SK-N-SH treated with all-trans-retinoic acid at 6 μM for 48 hours (cell line): ENCODE measurements around the gene UBR2.
"Not testable (repeated sequence)": the region's sequence is repeated elsewhere in the genome, so short reads cannot be mapped to it uniquely, and the experiment has no call there.

Source experiments
- ATAC-seq: fragments of 200-7000 bp; cut with Tn5 transposase; 3 replicates; pipeline ENCODE4 v1.9.1; 2020; ENCODE audit warnings: mild to moderate bottlenecking, moderate library complexity
- ARNTL ChIP-seq: fragments of 450-650 bp; formaldehyde crosslinking; IDR thresholded peaks from 2 replicates; pipeline ENCODE4 v1.5.0; 2020; ENCODE audit warnings: low read depth, mild to moderate bottlenecking, moderate library complexity, borderline replicate concordance
- BACH2 ChIP-seq: fragments of 250-450 bp; sonication (Bioruptor Pico); IDR thresholded peaks from 2 replicates; pipeline ENCODE4 v1.9.0; 2021; ENCODE audit warnings: mild to moderate bottlenecking, borderline replicate concordance
- CSDC2 ChIP-seq: fragments of 250-450 bp; sonication (Bioruptor Pico); IDR thresholded peaks from 2 replicates; pipeline ENCODE4 v1.5.0; 2020; ENCODE audit warnings: mild to moderate bottlenecking, moderate library complexity
- ESRRG ChIP-seq: fragments of 250-450 bp; sonication (Bioruptor Pico); IDR thresholded peaks from 2 replicates; pipeline ENCODE4 v1.6.1; 2021; ENCODE audit warnings: mild to moderate bottlenecking
- GLIS3 ChIP-seq: fragments of 250-450 bp; sonication (Bioruptor Pico); IDR thresholded peaks from 2 replicates; pipeline ENCODE4 v1.5.0; 2020; ENCODE audit warnings: mild to moderate bottlenecking, moderate library complexity
- ISL1 ChIP-seq: fragments of 250-450 bp; sonication (Bioruptor Pico); IDR thresholded peaks from 2 replicates; pipeline ENCODE4 v2.1.2; 2022; ENCODE audit warnings: mild to moderate bottlenecking, moderate library complexity
- OSR1 ChIP-seq: fragments of 250-450 bp; sonication (Bioruptor Pico); IDR thresholded peaks from 2 replicates; pipeline ENCODE4 v1.8.0; 2022; ENCODE audit warnings: moderate library complexity, mild to moderate bottlenecking, inconsistent platforms
- RARB ChIP-seq: fragments of 250-450 bp; sonication (Bioruptor Pico); IDR thresholded peaks from 2 replicates; pipeline ENCODE4 v1.8.0; 2021; ENCODE audit warnings: mild to moderate bottlenecking, moderate library complexity
- TCF4 ChIP-seq: fragments of 250-450 bp; sonication (Bioruptor Pico); IDR thresholded peaks from 2 replicates; pipeline ENCODE4 v1.8.0; 2021; ENCODE audit warnings: mild to moderate bottlenecking, moderate library complexity, borderline replicate concordance
- ZFP3 ChIP-seq: fragments of 250-450 bp; sonication (Bioruptor Pico); IDR thresholded peaks from 2 replicates; pipeline ENCODE4 v1.5.0; 2020; ENCODE audit warnings: mild to moderate bottlenecking, moderate library complexity
- ZNF565 ChIP-seq: fragments of 450-650 bp; formaldehyde crosslinking; conservative IDR thresholded peaks from 2 replicates; pipeline ENCODE4 v1.5.0; 2020; ENCODE audit warnings: low read depth, mild to moderate bottlenecking, moderate library complexity
- ZNF70 ChIP-seq: fragments of 450-650 bp; formaldehyde crosslinking; IDR thresholded peaks from 2 replicates; pipeline ENCODE4 v1.5.0; 2020; ENCODE audit warnings: mild to moderate bottlenecking, moderate library complexity
- ZNF8 ChIP-seq: fragments of 450-650 bp; formaldehyde crosslinking; IDR thresholded peaks from 2 replicates; pipeline ENCODE4 v1.5.0; 2020; ENCODE audit warnings: mild to moderate bottlenecking, moderate library complexity
- TF ChIP-seq, protein P1 (sequence below): fragments of 250-450 bp; sonication (Bioruptor Pico); IDR thresholded peaks from 2 replicates; pipeline ENCODE4 v1.5.1; 2021; ENCODE audit warnings: mild to moderate bottlenecking, moderate library complexity
- TF ChIP-seq, protein P2 (sequence below): fragments of 250-450 bp; sonication (Bioruptor Pico); IDR thresholded peaks from 2 replicates; pipeline ENCODE4 v1.8.0; 2020; ENCODE audit warnings: mild to moderate bottlenecking, moderate library complexity, borderline replicate concordance
- TF ChIP-seq, protein P3 (sequence below): fragments of 250-450 bp; sonication (Bioruptor Pico); IDR thresholded peaks from 2 replicates; pipeline ENCODE4 v1.8.0; 2021; ENCODE audit warnings: low read depth, mild to moderate bottlenecking, moderate library complexity, borderline replicate concordance
- TF ChIP-seq, protein P4 (sequence below): fragments of 250-450 bp; sonication (Bioruptor Pico); IDR thresholded peaks from 2 replicates; pipeline ENCODE4 v1.5.0; 2020; ENCODE audit warnings: mild to moderate bottlenecking, moderate library complexity

Gene UBR2

DNA sequence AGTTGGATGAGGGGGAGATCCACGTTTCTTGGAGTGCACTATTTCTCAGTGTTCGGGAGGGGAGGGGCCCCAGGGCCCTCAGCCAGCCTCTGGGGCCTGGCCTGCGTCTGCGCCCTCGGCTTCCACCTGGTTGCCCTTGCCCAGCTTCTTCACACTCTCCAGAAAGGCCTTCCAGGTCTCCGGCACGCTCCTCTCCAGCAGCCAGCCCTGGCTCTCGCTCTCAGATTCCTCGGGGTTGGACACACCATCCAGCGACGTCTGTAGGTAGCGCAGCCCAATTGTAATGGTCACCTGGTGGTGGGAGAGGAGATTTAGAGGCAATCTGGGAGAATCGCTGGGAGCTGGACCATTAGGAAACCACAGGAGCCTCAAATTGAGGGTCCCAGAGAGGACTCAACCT lies 134.4 kb downstream of the UBR2 start:
- no peak for ATAC-seq
- TF ChIP-seq, protein P1, sequence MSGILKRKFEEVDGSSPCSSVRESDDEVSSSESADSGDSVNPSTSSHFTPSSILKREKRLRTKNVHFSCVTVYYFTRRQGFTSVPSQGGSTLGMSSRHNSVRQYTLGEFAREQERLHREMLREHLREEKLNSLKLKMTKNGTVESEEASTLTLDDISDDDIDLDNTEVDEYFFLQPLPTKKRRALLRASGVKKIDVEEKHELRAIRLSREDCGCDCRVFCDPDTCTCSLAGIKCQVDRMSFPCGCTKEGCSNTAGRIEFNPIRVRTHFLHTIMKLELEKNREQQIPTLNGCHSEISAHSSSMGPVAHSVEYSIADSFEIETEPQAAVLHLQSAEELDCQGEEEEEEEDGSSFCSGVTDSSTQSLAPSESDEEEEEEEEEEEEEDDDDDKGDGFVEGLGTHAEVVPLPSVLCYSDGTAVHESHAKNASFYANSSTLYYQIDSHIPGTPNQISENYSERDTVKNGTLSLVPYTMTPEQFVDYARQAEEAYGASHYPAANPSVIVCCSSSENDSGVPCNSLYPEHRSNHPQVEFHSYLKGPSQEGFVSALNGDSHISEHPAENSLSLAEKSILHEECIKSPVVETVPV (CRISPR knock-in tag): no peak
- TF ChIP-seq OSR1 (CRISPR knock-in tag): no peak
- TF ChIP-seq ISL1 (CRISPR knock-in tag): no peak
- TF ChIP-seq ZNF70 (CRISPR knock-in tag): no peak
- TF ChIP-seq, protein P2, sequence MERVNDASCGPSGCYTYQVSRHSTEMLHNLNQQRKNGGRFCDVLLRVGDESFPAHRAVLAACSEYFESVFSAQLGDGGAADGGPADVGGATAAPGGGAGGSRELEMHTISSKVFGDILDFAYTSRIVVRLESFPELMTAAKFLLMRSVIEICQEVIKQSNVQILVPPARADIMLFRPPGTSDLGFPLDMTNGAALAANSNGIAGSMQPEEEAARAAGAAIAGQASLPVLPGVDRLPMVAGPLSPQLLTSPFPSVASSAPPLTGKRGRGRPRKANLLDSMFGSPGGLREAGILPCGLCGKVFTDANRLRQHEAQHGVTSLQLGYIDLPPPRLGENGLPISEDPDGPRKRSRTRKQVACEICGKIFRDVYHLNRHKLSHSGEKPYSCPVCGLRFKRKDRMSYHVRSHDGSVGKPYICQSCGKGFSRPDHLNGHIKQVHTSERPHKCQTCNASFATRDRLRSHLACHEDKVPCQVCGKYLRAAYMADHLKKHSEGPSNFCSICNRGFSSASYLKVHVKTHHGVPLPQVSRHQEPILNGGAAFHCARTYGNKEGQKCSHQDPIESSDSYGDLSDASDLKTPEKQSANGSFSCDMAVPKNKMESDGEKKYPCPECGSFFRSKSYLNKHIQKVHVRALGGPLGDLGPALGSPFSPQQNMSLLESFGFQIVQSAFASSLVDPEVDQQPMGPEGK (CRISPR knock-in tag): no peak

- TF ChIP-seq ZNF8 (CRISPR knock-in tag) (0 out of 2 replicates have a peak, but pooled peaks have one; percentile 31), BACH2 (CRISPR knock-in tag) (no peak), TCF4 (no peak), ESRRG (no peak), GLIS3 (CRISPR knock-in tag) (no peak), ZNF70 (CRISPR knock-in tag) (no peak), RARB (CRISPR knock-in tag) (no peak), CSDC2 (no peak), ZFP3 (CRISPR knock-in tag) (no peak), ZNF565 (CRISPR knock-in tag) (no peak), ISL1 (CRISPR knock-in tag) (peak; percentile 40), ARNTL (CRISPR knock-in tag) (no peak), OSR1 (CRISPR knock-in tag) (no peak)
- TF ChIP-seq, protein P1 (CRISPR knock-in tag): no peak
- TF ChIP-seq, protein P3, sequence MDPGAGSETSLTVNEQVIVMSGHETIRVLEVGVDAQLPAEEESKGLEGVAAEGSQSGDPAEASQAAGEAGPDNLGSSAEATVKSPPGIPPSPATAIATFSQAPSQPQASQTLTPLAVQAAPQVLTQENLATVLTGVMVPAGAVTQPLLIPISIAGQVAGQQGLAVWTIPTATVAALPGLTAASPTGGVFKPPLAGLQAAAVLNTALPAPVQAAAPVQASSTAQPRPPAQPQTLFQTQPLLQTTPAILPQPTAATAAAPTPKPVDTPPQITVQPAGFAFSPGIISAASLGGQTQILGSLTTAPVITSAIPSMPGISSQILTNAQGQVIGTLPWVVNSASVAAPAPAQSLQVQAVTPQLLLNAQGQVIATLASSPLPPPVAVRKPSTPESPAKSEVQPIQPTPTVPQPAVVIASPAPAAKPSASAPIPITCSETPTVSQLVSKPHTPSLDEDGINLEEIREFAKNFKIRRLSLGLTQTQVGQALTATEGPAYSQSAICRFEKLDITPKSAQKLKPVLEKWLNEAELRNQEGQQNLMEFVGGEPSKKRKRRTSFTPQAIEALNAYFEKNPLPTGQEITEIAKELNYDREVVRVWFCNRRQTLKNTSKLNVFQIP (CRISPR knock-in tag): no peak
- TF ChIP-seq, protein P2 (CRISPR knock-in tag): no peak
- TF ChIP-seq, all 23 proteins: peak for 2
- ATAC-seq: peak; percentile 79
These were observed 138.4 kb downstream of the UBR2 start for GRCh38 chr6:42702200-42702599.

DNA sequence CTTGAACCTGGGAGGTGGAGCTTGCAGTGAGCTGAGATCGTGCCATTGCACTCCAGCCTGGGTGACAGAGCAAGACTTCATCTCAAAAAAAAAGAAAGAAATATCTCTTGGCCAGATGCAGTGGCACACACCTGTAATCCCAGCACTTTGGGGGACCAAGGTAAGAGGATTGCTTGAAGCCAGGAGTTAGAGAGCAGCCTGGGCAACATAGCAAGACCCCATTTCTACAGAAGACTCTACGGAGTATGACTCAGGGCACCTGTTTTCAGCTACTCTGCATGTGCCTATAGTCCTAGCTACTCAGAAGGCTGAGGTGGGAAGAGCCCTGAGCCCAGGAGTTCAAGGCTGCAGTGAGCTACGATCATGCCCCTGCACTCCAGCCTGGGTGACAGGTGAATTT lies 139.0 kb downstream of the UBR2 start:
- ATAC-seq: not testable (repeated sequence)

DNA sequence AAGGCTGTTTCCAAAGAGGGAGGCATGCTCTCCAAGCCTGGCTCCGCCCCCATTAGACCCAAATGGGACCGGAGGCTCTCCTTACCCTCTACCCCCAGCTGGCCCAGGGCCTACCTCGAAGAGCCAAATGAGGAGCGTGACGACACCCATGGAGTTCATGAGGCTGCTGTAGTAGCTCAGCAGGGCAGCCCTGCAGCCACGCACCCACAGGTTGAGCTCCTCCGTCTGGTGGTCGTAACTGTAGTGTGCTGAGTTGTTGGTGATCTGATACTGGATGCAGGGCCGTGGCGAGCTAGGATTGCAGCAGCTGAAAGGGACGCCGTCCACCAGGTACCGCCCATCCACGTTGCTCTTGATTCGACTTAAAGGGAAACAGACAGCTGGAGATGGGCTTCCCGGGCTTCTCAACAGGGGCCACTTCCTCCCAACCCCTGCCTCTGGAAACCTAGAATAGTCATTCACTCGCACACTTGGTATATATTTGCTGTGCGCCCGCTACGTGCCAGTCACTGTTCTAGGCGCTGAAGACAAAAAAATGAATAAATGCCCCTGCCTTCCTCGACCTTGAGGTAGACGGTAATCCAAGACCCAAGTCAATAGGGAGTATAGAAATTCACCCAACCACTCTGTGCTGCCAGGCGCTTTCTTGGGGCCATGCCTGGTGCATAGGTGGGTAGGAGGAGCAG lies 140.6 kb downstream of the UBR2 start:
- TF ChIP-seq, protein P4, sequence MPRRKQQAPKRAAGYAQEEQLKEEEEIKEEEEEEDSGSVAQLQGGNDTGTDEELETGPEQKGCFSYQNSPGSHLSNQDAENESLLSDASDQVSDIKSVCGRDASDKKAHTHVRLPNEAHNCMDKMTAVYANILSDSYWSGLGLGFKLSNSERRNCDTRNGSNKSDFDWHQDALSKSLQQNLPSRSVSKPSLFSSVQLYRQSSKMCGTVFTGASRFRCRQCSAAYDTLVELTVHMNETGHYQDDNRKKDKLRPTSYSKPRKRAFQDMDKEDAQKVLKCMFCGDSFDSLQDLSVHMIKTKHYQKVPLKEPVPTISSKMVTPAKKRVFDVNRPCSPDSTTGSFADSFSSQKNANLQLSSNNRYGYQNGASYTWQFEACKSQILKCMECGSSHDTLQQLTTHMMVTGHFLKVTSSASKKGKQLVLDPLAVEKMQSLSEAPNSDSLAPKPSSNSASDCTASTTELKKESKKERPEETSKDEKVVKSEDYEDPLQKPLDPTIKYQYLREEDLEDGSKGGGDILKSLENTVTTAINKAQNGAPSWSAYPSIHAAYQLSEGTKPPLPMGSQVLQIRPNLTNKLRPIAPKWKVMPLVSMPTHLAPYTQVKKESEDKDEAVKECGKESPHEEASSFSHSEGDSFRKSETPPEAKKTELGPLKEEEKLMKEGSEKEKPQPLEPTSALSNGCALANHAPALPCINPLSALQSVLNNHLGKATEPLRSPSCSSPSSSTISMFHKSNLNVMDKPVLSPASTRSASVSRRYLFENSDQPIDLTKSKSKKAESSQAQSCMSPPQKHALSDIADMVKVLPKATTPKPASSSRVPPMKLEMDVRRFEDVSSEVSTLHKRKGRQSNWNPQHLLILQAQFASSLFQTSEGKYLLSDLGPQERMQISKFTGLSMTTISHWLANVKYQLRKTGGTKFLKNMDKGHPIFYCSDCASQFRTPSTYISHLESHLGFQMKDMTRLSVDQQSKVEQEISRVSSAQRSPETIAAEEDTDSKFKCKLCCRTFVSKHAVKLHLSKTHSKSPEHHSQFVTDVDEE (CRISPR knock-in tag): no peak
- TF ChIP-seq, protein P1 (CRISPR knock-in tag): no peak
- no peak for TF ChIP-seq ZNF8 (CRISPR knock-in tag)
- no peak for TF ChIP-seq ZFP3 (CRISPR knock-in tag)
- no peak for TF ChIP-seq GLIS3 (CRISPR knock-in tag)
- TF ChIP-seq CSDC2: no peak
- TF ChIP-seq, protein P2 (CRISPR knock-in tag): no peak
- TF ChIP-seq ZNF565 (CRISPR knock-in tag): no peak
- no peak for TF ChIP-seq ZNF70 (CRISPR knock-in tag)
- no peak for ATAC-seq
